Stimulated activated CD4-positive, alpha-beta T cell treated with anti-CD3 and anti-CD28 coated beads, Interleukin-2, amount 100 ng/mL, for 48 hours (primary cell): ENCODE results near the gene AIG1.
"Not testable (repeated sequence)": the region's sequence is repeated elsewhere in the genome, so short reads cannot be mapped to it uniquely, and the experiment has no call there.

Source experiments
- DNase-seq, 2 donors: peaks; one replicate each; pipeline ENCODE4 v3.0.0-alpha.2; 2020

The AIG1 gene

DNA sequence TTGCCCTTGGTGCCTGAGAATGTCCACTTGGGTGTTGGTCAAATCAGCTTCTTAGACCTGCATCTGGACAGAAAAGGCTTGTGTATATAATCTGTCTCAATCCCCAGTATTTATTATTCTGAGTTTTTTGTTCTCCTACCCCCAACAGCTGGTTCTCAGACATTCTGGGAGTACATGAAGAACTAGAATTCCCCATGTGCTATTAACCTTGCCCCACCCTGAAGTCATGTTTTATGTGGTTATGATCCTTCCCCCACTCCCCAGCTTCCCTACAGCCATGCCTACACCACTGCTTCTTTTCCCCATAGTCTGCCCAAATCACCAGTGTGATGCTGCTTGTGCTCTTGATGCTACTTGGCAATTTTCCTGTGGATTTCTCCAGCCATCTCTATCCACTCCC is 232.8 kb downstream of the AIG1 start:
- no peak for DNase-seq

DNA sequence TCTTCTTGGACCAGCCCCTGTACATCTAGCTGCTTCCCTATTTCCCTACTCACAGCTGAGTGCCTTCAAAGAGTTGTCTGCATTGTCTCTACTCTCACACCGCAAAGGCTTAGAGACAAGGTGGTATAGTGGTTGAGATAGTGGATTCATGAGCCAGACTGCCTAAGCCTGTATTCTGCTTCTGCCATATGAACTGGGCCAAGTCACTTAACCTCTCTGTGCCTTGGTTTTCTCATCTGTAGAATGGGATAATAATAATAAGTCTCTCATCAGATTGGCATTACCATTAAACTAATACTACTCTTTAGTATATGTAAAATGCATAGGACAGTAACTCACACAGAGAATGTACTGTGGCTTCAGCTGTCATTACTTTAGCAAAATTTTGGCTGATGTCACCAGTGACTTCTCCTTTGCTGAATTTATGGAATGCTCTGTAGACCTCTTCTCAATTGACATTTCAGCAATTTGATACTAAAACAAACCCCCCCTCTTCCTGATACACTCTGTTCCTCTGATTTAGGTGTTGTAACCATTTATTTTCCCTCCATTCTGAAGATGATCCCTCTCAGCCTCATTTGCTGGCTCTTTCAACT is 233.7 kb downstream of the AIG1 start:
- DNase-seq: no peak

DNA sequence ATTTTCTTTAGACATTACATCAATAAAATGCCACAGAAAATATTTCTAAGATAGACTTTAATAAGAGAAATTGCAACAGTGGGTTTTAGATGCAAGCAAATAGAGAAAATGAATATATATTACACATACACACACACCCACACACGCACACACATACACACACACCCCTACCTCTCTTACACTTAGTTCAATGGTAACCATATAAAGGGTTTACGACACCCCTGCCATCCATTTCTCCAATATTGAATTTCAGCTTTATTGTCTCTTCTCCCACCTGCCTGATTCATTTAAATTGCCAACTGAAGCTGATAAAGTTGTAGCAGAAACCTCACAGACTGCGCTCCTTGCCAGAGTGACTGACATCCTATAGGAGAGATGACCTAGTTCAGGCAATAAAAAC is 235.2 kb downstream of the AIG1 start:
- no peak for DNase-seq

DNA sequence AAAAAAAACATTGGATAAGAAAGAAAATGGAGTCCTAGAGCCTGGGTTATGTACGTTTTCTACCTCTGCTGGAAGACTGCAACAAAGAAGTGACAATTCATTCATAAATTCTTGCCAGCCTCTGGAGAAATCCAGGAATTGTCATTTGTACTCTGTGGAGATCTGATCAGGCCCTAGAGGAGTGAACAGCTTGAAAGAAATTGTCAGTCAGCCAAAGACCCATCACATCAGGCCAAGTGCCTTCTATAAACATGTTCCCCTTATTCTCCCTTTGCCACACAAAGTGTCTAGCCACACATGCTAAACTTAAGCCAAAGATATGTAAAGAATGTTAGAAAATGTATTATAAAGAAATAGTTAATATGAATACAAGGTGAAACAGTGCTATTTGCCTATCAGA is 237.4 kb downstream of the AIG1 start:
- DNase-seq: no peak

DNA sequence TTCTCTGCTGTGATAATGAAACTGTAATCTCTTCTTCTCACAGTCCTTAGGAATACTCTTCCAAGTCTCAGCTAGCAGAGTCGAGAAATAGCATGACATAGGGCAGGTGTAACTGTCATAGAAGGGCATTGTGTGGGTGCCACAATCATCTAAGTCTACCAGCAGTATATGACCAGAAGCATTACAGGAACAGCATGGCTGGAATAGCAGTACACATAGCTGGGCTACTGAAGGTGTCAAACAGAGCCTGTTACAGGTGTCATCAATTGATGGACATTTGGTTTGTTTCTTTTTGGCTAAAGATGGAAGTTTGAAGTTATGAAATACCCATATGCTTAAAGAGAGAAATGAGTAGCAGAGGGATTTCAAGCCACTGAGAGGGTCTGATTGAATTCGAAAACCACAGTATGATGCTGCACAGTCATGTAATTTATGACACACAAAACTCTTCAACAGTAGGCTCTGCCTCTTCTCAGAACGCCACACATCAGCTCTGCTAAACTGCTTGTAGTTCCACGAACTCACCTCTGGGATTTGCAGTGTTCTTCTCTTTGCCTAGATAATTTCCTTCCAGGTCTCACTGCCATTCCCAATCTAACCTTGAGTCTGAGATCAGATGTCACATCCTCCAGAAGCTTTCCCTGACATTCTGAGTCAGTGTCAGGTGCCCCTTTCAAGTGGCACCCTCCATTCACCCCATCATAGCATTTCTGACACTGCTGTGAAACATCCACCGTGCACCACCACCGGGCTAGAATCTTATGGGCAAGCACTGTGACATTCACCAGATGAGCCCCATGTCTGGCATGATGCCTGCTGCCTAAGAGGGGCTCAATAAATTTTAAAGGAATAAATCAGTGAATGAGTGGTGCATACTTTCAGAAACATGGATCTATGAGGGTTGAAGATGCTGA is 238.8 kb downstream of the AIG1 start:
- no peak for DNase-seq

DNA sequence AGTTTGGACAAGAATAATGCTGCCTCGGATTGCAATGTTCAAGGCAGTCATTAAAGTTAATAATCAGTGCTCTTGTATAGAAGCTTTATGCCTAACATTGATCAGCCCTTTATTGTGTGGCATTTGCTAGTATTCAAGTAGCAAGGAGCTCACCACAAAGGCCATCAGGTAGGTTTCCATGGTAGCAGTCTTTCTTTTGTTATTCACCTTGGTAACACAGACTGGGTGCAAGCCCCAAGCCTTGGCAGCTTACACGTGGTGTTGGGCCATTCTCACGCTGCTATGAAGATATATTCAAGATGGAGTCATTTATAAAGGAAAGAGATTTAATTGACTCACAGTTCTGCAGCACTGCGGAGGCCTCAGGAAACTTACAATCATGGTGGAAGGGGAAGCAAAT is 240.5 kb downstream of the AIG1 start:
- no peak for DNase-seq

DNA sequence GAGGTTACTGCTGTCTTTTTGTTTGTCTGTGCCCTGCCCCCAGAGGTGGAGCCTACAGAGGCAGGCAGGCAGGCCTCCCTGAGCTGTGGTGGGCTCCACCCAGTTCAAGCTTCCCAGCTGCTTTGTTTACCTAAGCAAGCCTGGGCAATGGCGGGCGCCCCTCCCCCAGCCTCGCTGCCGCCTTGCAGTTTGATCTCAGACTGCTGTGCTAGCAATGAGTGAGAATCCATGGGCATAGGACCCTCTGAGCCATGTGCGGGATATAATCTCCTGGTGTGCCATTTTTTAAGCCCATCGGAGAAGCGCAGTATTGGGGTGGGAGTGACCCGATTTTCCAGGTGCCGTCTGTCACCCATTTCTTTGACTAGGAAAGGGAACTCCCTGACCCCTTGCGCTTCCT is 247.1 kb downstream of the AIG1 start:
- DNase-seq: not testable (repeated sequence)

DNA sequence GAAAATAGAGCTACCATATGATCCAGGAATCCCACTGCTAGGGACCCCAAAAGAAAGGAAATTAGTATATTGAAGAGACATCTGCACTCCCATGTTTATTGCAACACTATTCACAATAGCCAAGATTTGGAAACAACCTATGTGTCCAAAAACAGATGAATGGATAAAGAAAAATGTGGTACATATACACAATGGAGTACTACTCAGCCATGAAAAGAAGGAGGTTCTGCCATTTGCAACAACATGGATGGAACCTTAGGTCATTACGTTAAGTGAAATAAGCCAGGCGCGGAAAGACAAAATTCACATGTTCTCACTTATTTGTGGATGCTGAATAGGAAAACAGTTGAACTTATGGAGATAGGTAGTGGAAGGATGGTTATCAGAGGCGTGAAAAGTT is 252.5 kb downstream of the AIG1 start:
- no peak for DNase-seq

DNA sequence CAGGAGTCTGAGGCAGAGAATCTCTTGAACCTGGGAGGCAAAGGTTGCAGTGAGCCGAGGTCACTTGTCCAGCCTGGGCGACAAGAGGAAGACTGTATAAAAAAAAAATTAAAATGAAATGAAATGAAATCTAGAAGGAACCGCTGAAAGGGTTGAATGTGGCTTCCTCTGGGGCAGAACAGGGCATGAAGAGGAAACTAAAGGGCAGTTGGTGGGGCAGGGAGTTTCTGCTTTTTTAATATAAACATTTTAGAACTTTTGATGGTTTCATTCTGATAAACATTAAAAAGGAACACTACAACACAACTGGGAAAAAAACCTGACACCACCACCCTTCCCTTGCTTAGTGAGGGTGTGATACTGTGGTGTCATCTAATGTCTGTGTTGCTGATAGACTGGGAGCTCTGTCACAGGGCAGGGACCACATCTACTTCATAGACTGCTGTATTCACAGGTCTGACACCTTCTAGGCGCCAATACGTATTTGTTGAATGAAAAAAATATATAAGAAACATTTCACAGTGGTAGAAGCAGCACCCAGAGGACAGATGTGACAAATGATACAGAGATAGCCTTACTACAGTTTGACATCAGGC is 260.9 kb downstream of the AIG1 start:
- no peak for DNase-seq

DNA sequence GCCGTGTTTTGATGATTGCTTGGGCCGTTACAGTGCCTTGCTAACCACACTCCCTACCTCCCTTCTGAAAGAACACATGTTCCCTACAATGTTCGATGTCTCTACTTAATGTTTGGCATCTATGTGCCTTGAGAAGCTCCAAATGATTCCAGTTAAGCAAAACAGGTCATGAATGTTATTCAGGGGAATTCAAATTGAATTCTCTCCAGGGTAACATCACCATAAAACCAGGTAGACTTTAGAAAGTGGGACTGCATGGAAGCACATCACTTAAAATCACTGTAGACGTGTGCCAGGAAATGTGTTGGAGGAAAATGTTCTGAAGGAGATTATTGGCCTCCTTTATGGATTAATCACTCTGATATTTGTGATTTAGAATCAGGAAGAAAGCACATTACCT is 261.7 kb downstream of the AIG1 start:
- no peak for DNase-seq

DNA sequence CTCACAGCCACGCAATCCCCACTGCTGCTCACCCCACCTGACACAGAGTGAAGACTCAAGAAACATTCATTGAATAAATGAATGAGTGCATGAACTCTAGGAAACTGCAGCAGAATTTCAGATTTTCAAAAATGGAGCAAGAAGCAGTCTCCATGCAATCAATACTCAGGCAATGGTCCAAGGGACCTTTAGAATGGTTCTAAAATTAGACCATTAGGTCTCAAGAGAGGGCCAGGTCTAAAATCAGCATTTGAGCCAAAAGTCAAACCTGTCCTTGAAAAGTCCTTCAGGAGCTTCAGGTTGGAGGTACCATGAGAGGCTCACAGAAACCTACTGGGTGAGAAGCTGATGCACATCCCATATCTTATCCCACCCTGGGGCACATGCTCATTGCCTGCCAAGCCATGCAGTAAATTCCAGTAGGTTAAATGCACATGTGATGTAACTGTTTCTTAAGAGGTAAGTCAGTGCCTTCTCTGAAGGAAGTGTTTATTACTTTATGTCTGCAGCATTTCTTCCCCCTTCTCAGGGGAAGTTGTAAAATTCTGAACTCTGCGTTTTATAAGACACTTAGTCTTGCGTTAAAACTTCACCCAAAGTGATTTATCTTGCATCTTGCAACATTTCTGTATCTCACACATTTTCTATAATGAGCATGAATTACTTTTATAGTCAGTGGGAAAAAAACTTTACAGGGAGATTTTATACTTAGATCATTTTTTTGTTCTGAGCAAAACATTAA is 263.2 kb downstream of the AIG1 start:
- DNase-seq: no peak

DNA sequence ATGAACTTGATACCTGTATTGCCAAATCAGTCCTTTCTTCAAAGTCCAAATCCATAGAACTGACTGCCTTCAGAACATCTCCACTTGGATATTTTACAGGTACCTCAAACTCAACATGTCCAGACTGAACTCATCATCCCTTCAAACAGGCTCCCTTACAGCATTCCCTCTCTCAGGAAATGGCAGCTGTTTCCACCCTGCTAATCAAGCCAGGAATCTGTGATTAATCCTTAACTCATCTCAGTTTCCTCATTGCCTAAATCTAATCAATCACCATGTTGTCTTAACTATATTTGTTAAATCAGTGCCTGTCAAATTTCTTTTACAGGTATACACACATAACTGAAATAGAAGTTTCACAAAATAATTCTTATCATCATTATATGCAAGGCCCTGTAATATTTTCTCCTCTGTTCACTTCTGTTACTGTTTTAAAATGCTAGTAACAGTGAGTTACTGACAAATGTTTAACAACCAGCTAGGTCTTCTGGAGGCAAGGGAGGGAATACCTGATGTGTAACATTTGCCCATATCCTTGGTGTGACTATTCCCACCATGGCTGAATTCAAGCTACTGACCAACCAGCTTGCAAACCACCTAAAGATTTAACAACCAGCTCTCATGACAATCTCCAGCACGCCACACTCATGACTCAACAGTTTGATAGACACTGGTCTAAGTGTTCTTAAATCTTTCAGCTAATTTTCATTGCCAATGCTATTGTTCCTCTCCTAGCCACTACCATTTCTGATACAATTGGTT is 264.9 kb downstream of the AIG1 start:
- no peak for DNase-seq

DNA sequence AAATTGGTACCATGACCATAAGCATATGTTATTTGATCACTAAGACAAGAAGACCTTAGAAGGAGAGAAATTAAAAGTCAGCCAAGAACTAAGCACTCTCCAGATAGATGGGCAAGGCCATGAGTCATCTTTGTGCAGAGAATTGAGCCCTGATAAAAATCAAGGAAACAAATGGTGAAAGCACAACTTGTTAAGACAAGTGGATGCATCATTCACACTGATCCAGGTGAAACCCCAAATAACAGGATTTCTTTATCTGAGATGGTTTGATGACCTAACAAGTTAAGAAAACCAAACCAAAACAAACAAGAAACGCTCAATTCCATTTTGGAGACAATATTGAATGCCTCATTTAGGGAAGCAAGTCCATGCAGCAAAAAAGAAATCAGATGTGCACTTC is 268.2 kb downstream of the AIG1 start:
- DNase-seq: no peak

DNA sequence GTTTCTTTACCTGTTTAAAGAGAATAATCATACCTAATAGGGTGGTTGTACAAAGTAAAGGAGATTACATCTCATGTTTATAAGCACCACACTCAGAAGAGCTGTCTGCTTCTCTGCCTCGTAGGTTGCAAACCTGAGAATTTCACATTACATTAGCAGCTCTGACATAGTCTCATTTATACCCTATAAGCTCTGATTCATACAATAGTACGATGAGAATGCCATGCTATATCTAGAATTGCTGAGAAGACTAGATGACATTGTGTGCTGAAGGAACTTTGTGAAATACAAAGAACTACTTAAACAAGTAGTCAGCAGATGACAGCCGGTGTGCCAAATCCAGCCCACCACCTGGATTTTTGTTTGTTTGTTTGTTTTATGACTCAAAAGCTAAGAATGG is 268.6 kb downstream of the AIG1 start:
- DNase-seq: no peak

DNA sequence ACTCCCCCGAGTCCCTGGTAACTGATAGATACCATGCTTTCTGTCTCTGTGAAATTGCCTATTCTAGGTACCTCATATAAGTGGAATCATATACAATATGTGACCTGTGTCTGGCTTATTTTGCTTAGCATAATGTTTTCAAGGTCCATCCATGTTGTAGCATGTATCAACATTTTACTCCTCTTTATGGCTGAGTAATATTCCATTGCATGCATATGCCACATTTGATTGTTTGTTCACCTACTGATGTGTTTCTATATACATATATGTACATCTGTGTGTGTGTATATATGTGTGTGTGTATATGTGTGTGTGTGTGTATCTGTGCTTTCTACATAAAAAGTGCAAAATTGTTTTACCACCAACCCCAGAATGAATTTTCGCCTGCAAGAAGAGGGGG is 270.7 kb downstream of the AIG1 start:
- DNase-seq: no peak

DNA sequence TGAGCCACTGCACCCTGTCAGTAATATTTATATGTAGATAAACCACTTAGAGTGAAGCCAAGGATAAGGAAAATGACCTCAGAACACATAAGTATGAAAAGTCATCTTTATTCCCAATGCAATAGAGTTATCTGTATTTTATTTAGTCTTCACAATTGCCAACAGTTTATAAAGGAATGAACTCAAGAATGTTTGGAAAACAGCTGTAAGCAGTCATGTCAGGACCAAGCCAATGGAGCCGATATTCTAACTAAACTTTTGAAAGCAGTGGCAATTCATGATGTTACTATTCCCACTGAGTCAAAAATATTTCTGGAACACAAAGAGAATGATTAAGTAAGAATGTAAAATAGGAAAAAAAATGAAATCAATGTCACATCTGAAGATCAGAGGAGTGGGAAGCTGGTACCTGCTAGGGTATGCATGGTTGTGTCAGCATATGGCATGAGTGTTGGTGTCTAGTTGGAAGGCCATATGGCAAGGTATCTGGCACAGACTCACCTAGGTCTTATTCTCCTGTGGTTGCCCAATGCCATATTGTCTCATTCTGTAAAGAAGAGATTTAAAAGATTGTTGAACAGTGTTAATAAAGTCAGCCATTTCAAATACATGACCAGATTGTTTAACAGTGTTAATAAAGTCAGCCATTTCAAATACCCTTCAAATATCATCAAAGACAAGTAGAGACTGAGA is 271.6 kb downstream of the AIG1 start:
- no peak for DNase-seq

DNA sequence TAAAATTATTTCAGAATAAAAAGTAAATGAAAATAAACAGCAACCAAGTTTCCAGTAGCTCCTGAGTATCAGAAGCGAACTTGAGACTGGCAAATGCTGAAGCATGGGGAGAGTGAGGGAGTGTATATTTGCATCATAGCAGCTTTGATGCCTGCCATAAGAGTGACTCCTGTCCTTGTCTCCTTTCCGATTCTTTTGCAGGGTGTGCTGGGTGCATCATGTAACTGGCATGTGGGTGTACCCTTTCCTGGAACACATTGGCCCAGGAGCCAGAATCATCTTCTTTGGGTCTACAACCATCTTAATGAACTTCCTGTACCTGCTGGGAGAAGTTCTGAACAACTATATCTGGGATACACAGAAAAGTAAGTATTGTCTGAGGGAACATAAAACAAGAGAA is 272.4 kb downstream of the AIG1 start:
- DNase-seq: no peak

DNA sequence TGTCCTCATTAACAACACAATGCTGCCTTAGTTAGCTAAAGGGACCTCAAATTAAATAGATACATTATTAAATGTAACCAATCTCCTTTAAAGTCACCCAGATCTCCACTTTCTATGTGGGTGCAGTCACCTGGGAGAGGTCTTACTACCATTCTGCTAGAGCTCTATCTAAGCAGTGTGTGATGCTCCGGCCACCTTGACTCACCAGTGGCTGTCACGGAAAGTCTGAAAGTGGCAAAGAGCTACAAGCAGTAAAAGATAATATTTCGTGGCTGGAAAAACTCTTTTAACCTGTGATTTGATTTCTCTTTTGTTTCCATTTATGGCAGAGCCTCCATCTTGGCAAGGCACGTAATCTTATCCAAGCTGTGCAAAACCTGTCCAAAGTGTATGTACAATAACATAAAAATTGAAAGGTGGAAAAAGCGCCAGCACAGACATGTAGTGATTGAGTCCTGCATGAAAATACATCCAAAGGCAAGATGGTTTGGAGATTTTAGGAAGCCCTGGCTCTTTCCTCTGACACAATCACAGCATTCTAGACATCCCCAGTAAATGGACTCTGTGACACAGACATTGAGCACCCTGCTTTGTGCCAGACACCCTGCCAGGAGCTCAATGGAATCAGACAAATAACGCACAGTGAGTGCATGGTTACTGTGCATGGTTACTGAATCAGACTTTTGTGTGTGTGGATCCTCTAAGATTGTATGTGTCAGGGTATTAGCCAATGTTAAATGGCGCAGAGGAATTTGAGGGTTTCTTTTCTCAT is 273.2 kb downstream of the AIG1 start:
- no peak for DNase-seq

DNA sequence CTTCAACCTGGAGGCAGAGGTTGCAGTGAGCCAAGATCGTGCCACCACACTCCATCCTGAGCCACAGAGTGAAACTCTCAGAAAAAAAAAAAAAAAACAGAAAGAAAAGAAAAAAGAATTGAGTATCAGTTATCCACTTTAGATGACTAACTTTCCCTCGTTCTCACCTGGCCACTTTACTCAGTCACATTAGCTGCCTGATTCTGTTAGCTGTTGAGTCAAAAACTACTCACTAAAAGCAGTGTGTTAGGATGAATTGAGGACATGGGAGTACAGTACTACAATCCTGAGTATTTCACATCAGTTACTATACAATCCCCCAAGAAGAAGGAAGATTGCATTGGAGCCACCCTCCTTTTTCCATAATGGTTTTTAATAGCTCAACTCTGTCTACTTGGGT is 275.2 kb downstream of the AIG1 start:
- no peak for DNase-seq

DNA sequence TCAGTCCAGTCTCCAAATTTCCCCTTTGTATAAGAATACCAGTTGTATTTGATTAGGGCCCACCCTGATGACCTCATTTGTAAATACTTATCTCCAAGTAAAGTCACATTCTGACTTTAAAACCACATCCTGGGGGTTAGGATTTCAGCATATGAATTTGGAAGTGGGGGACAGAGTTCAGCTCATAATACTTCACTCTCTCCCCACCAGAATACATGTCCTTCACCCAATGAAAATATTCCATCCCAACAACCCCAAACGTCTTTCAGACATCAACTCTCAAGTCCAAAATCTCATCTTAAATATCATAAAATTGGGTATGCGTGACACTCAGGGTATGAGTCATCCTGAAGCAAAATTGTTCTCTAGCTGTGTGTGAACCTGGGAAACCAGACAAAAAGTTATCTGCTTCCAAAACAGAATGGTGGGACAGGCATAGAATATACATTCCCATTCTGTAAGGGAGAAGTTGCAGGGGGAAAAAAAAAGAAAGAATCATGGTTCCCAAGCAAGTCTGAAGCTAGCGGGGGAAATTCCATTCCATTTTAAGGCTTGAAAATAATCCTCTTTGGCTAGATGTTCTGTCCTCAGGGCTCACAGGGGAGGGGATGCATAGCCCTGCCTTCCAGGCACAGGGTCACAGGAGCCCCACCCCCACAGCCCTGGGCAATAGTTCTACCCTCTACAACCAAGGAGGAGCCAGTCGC is 275.9 kb downstream of the AIG1 start:
- no peak for DNase-seq
